IgD-negative memory B cell (primary cell): ENCODE results near the gene MT1M. TPM values are rescaled to one million over a fixed set of nuclear protein-coding genes. Genes with fewer than 3 reads are reported as not detected.

Source experiments
- H3K27ac Mint-ChIP-seq, 3 donors: one replicate each; pipeline ENCODE4 v1.8.0; 2020 to 2022; ENCODE audit warnings: mild to moderate bottlenecking in 3 of 3, mixed read lengths in 3 of 3, moderate library complexity in 1 of 3
- H3K27me3 Mint-ChIP-seq: one replicate; pipeline ENCODE4 v1.8.0; 2021; ENCODE audit warnings: mixed read lengths
- H3K36me3 Mint-ChIP-seq: one replicate; pipeline ENCODE4 v1.8.0; 2020; ENCODE audit warnings: mild to moderate bottlenecking, mixed read lengths
- H3K4me1 Mint-ChIP-seq, 3 donors: one replicate each; pipeline ENCODE4 v1.8.0; 2020 to 2022; ENCODE audit warnings: mixed read lengths in 3 of 3, mild to moderate bottlenecking in 1 of 3
- H3K4me3 Mint-ChIP-seq, 4 donors: one replicate each; pipeline ENCODE4 v1.8.0; 2020 to 2022; ENCODE audit warnings: mild to moderate bottlenecking in 4 of 4, mixed read lengths in 4 of 4, moderate library complexity in 3 of 4
- H3K9me3 Mint-ChIP-seq, 3 donors: one replicate each; pipeline ENCODE4 v1.8.0; 2020 to 2021; ENCODE audit warnings: mixed read lengths in 3 of 3, mild to moderate bottlenecking in 1 of 3
- polyA plus RNA-seq: library from polyadenylated mRNA; unstranded; fragments of 300-500 nt; fragmentation: Illumina TruSeq; gene quantifications from one replicate; pipeline ENCODE4 v1.2.3, GENCODE V29; 2021

The MT1M gene
- polyA plus RNA-seq, 1 donor from 2014 or later, result not detected

DNA sequence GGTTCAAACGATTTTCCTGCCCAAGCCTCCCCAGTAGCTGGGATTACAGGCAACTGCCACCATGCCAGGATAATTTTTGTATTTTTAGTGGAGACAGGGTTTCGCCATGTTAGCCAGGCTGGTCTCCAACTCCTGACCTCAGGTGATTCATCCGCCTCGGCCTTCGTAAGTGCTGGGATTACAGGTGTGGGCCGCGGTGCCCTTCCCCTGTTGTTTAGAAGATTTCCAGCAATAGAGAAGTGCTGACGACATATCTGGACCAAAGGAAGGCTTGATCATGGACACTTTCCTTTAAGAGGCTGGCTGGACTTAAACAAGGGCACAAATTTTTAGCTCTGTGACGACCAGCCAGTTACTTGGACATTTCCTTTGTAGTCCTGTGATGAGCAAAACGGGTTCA lies 1.3 kb upstream of the MT1M start:
- no peak overlapping the region for H3K4me3 Mint-ChIP-seq
- H3K9me3 Mint-ChIP-seq, result no peaks in the 10 kb centered on the region
- H3K36me3 Mint-ChIP-seq, result no peaks in the 10 kb centered on the region
- no peak overlapping the region for H3K27ac Mint-ChIP-seq
- H3K4me1 Mint-ChIP-seq, result peaks cover 9 to 21% (median 11%) of the 10 kb centered on the region in 3 donors
- H3K27me3 Mint-ChIP-seq, result peaks cover 50% of the 10 kb centered on the region

DNA sequence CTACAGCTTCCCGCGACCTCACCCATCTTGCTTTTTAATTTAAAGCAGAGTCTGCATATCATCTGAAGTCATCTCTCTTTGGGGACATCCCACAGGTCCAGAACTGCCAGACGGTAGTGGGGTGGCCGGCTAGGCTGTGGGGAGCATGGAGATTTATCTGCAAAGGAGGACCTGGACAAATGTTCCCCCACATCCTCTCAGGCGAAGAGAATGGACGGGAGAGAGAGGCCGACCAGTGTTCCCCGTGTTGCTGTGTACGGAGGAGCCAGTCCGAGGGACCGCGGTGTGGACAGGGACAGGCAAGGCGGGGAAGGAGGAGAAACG lies 665 bp upstream of the MT1M start:
- peak overlapping the region in 3 of 4 donors; percentile 51 to 60 (median 58) for H3K4me3 Mint-ChIP-seq
- no peak overlapping the region for H3K27ac Mint-ChIP-seq
- no peaks in the 10 kb centered on the region for H3K9me3 Mint-ChIP-seq
- H3K27me3 Mint-ChIP-seq, result peaks cover 53% of the 10 kb centered on the region
- H3K36me3 Mint-ChIP-seq, result no peaks in the 10 kb centered on the region
- H3K4me1 Mint-ChIP-seq, result peaks cover 9 to 21% (median 11%) of the 10 kb centered on the region in 3 donors

DNA sequence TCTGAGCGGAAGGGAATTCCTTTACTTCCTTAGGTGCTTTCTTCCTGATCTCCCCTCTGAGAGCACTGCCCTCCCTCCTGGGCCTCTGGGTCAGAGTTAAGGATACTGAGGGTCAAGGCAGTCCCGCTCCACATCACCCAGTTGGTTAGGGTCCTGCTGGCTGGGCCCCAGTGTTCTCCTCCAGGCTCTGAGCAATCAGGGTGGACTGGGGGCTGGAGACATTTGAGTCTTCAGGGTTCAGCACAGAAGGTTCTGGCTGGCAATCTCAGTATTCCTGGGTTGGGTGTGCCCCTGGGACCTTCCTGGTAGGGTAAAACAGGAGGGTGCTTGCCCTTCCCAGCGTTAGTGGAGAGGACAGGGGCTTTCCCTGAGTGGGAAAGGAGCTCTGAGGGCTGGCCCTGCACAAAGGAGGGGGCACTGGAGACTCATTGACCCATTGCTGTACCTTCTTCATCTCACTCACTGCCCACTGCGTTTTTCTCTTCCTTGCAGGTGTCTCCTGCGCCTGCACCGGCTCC lies 448 bp downstream of the MT1M start:
- H3K27me3 Mint-ChIP-seq, result peaks cover 61% of the 10 kb centered on the region
- H3K36me3 Mint-ChIP-seq, result no peaks in the 10 kb centered on the region
- H3K9me3 Mint-ChIP-seq, result no peaks in the 10 kb centered on the region
- peaks cover 11 to 24% (median 11%) of the 10 kb centered on the region in 3 donors for H3K4me1 Mint-ChIP-seq
- H3K27ac Mint-ChIP-seq, result no peak overlapping the region
- peak overlapping the region in 2 of 4 donors; percentile 45 to 55 for H3K4me3 Mint-ChIP-seq

DNA sequence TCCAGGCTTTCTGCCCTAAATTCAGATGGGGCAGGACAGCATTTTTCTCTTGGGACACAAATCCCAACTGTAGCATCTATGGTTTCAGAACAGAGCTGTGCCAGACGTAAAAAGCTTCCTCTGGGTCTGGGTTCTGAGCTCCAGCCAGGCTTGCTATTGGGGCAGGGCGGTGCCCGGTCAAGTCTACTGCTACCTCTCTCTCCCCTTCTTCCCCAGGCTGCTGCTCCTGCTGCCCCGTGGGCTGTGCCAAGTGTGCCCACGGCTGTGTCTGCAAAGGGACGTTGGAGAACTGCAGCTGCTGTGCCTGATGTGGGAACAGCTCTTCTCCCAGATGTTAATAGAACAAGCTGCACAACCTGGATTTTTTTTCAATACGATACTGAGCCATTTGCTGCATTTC lies 1.1 kb downstream of the MT1M start:
- H3K36me3 Mint-ChIP-seq, result no peaks in the 10 kb centered on the region
- peaks cover 11 to 26% (median 13%) of the 10 kb centered on the region in 3 donors for H3K4me1 Mint-ChIP-seq
- H3K27ac Mint-ChIP-seq, result no peak overlapping the region
- H3K27me3 Mint-ChIP-seq, result peaks cover 65% of the 10 kb centered on the region
- H3K9me3 Mint-ChIP-seq, result no peaks in the 10 kb centered on the region
- H3K4me3 Mint-ChIP-seq, result no peak overlapping the region

DNA sequence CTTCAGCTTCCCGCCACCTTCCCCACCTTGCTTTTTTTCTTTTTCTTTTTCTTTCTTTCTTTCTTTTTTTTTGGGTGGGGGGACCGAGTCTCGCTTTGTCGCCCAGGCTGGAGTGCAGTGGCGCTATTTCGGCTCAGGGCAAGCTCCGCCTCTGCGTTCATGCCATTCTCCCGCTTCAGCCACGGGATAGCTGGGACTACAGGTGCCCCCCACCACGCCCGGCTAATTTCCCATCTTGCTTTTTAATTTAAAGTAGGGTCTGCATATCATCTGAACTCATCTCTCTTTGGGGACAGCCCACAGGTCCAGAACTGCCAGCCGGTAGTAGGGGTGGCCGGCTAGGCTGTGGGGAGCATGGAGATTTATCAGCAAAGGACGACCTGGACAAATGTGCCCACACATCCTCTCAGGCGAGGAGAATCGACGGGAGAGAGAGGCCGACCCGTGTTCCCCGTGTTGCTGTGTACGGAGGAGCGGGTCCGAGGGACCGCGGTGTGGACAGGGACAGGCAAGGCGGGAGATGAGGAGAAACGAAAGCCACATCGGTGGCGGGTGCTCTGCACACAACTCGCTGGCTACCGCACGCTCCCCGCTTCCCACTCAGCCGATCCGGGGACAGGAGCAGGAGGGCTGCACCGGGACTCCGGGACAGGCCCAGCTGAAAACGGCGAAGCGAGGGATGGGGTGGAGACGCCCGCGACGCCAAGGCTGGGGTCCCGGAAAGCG lies 2.4 kb downstream of the MT1M start:
- Mint-ChIP-seq H3K27me3 (peaks cover 77% of the 10 kb centered on the region), H3K36me3 (no peaks in the 10 kb centered on the region), H3K9me3 (no peaks in the 10 kb centered on the region), H3K4me1 (peaks cover 11 to 25% (median 13%) of the 10 kb centered on the region in 3 donors), H3K4me3 (peak overlapping the region in 3 of 4 donors; percentile 26 to 66 (median 65)), H3K27ac (no peak overlapping the region)

DNA sequence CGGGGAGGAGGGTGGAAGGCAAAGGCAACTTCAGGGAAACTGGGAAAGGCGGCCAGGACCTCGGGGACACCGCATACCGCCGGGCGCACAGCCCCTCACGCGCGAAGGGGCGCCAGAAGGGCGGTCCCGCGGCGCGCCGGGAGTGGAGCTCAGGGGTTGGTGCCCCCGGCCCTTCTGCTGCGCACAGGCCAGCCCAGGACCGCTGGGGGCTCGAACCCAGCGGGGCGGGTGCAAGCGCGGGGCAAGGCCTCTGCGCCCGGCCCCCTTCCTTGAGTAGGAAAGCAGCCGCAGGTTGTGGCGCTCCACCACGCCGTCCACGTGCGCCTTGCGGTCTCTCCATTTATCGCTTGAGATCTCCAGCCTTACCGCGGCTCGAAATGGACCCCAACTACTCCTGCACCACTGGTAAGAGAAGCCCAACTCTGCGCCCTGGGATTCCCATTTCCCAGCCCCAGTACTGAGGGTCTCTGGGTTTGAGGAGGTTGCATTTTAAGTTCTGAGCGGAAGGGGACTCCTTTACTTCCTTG lies 3.0 kb downstream of the MT1M start:
- peaks cover 82% of the 10 kb centered on the region for H3K27me3 Mint-ChIP-seq
- H3K9me3 Mint-ChIP-seq, result no peaks in the 10 kb centered on the region
- no peaks in the 10 kb centered on the region for H3K36me3 Mint-ChIP-seq
- peak overlapping the region in 2 of 4 donors; percentile 70 to 71 for H3K4me3 Mint-ChIP-seq
- no peak overlapping the region for H3K27ac Mint-ChIP-seq
- peaks cover 5 to 19% (median 9%) of the 10 kb centered on the region in 3 donors for H3K4me1 Mint-ChIP-seq

DNA sequence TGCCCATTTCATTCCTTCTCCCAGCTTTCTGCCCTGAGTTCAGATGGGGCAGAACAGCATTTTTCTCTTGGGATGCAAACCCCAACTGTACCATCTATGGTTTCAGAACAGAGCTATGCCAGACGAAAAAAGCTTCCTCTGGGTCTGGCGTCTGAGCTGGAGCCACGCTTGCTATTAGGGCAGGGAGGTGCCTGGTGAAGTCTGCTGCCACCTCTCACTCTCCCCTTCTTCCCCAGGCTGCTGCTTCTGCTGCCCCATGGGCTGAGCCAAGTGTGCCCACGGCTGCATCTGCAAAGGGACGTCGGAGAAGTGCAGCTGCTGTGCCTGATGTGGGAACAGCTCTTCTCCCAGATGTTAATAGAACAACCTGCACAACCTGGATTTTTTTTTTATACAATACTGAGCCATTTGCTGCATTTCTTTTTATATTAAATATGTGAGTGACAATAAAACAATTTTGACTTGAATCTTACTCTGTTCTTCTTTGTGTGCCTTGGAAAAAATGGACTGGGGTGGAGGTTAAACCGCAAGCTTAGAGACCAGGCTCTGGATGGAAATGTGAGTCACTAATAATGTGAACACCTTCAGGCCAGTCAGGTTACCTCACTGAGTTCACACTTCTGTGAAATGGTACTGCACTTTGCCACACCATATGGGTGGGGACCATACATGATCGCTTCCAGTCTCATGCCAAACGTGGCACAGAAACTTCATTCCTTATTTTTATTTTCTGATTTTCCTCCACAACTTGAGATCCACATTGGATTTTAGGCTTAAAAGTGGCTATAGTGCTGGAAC lies 4.4 kb downstream of the MT1M start:
- no peaks in the 10 kb centered on the region for H3K9me3 Mint-ChIP-seq
- peaks cover 5 to 16% (median 9%) of the 10 kb centered on the region in 3 donors for H3K4me1 Mint-ChIP-seq

DNA sequence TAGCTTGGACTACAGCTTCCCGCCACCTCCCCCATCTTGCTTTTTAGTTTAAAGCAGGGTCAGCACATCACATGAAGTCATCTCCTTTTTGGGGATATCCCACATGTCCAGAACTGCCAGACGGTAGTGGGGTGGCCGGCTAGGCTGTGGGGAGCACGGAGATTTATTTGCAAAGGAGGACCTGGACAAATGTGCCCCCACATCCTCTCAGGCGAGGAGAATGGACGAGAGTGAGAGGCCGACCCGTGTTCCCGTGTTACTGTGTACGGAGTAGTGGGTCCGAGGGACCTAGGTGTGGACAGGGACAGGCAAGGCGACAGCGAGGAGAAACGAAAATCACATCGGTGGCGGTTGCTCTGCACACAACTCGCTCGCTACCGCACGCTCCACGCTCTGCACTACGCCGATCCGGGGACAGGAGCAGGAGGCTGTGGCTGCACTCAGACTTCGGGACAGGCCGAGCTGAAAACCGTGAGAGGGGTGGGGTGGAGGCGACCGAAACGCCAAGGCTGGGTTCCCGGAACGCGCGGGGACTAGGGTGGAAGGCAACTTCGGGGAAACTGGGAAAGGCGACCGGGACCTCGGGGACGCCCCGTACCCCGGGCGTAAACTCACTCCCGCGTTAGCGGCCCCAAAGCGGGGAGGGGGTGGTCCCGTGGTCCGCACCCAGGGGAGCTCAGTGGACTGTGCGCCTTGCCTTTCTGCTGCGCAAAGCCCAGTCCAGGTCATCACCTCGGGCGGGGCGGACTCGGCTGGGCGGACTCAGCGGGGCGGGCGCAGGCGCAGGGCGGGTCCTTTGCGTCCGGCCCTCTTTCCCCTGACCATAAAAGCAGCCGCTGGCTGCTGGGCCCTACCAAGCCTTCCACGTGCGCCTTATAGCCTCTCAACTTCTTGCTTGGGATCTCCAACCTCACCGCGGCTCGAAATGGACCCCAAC lies 5.6 kb downstream of the MT1M start, which contains the start of gene MT1A:
TSS of gene MT1A (plus strand) at position 853 of the 937 bp plus-strand sequence. CDS start at position 926, 73 bp downstream.
- Mint-ChIP-seq H3K36me3 (no peaks in the 10 kb centered on the region), H3K4me3 (peak within 1 kb of the TSS in 2 of 4 donors; percentile 68 to 83), H3K27ac (no peak within 1 kb of the TSS), H3K27me3 (peaks cover 70% of the 10 kb centered on the region), H3K4me1 (peaks cover 5 to 15% (median 9%) of the 10 kb centered on the region in 3 donors), H3K9me3 (no peaks in the 10 kb centered on the region)

More for the DNA sequence above, 4.4 kb downstream of the MT1M start:
- Mint-ChIP-seq H3K27me3 (peaks cover 82% of the 10 kb centered on the region), H3K27ac (no peak overlapping the region), H3K4me3 (no peak overlapping the region), H3K36me3 (no peaks in the 10 kb centered on the region)

DNA sequence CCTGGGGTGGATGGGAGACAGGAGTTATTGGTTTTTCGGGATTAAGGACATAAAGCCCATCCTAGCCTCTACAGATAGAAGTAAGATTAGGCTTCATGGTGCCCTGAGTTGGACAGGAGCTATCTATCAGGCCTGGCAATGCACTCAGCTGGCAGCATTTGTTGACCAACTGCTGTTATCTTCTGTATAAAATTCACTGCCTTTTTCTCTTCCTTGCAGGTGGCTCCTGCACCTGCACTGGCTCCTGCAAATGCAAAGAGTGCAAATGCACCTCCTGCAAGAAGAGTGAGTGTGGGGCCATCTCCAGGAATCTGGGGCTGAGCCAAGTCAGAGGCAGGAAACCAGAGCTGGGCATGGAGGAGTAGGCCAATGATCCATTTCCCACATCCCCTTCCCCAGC lies 6.6 kb downstream of the MT1M start:
- Mint-ChIP-seq H3K4me1 (peaks cover 11 to 21% (median 15%) of the 10 kb centered on the region in 3 donors), H3K9me3 (no peaks in the 10 kb centered on the region), H3K27ac (no peak overlapping the region), H3K4me3 (peak overlapping the region in 1 of 4 donors; percentile 68), H3K36me3 (no peaks in the 10 kb centered on the region), H3K27me3 (peaks cover 61% of the 10 kb centered on the region)

DNA sequence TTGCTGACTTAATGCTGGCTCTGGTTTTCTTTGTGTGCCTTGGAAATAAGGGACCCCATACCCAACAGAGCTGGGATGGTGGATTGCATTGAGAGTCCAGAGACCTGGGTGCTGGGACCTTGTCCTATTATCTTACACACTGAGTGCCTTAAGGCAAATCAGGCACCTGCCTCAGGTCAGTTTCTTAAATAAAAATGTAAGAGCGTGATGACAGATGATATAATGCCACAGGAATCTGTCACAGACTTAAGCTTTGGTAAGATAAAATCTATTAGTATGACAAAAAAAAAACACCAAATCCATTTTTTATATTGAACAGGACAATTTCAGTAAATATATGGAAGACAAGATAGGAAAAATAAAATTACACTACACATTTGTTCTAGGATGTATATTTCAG lies 7.6 kb downstream of the MT1M start:
- no peaks in the 10 kb centered on the region for H3K36me3 Mint-ChIP-seq
- no peak overlapping the region for H3K4me3 Mint-ChIP-seq
- no peak overlapping the region for H3K27ac Mint-ChIP-seq
- H3K27me3 Mint-ChIP-seq, result peaks cover 54% of the 10 kb centered on the region
- H3K4me1 Mint-ChIP-seq, result peaks cover 7 to 18% (median 13%) of the 10 kb centered on the region in 3 donors
- no peaks in the 10 kb centered on the region for H3K9me3 Mint-ChIP-seq

DNA sequence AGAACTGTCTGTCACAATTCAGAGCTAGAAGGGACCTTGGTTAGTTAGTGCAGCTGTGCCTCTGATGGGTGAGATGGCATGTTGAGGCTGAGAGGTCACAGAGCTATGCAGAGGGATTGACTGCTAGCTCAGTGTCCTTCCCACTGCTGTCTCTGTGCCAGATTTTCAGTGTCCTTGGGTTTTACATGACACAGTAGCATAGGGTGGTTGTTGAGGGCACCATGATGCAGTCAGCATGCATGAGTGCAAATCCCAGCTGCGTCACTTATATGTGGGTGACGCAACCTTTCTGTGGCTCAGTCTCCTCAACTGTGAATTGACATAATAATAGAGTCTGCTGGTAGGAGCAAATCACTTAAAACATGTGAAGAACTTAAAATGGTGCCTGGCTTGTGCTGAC lies 8.7 kb downstream of the MT1M start:
- Mint-ChIP-seq H3K27ac (no peak overlapping the region), H3K36me3 (no peaks in the 10 kb centered on the region), H3K27me3 (peaks cover 54% of the 10 kb centered on the region), H3K9me3 (no peaks in the 10 kb centered on the region), H3K4me3 (no peak overlapping the region), H3K4me1 (peaks cover 7 to 14% (median 13%) of the 10 kb centered on the region in 3 donors)

DNA sequence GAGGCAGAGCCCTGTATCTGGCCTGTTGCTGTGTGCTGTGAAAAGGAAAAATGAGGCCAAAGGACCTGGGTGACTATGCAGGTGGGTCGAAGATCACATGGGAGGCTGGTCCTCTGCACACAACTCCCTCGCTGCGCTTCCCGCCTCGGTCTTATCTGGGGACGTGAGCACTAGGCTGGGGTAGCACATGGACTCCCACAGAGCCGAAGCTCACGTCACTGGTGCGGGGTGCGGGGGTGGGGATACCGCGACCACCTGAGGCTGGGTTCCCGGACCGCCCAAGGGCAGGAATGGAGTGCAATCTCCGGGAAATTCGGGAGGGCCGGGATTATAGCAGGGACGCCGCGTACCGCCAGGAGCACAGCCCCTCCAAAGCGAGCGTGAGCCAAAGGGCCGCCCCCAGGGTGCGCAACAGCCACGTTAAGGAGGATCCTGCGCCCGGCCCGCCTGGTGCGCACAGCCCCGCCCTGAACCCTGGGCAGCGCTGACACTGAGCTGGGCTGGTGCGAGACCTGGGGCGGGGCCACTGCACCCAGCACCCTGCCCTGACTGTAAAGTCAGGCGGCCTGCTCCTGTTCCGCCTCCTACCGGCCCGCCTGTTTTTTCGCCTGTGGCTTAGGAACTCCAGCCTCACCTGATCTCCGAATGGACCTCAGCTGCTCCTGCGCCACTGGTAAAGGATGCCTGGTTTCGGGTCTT lies 10.8 kb downstream of the MT1M start:
- Mint-ChIP-seq H3K36me3 (no peaks in the 10 kb centered on the region), H3K9me3 (no peaks in the 10 kb centered on the region), H3K4me3 (peak overlapping the region; percentile 58 to 86 (median 76)), H3K27me3 (peaks cover 44% of the 10 kb centered on the region), H3K4me1 (peaks cover 7 to 10% (median 8%) of the 10 kb centered on the region in 3 donors), H3K27ac (peak overlapping the region in 1 of 3 donors; percentile 57)

DNA sequence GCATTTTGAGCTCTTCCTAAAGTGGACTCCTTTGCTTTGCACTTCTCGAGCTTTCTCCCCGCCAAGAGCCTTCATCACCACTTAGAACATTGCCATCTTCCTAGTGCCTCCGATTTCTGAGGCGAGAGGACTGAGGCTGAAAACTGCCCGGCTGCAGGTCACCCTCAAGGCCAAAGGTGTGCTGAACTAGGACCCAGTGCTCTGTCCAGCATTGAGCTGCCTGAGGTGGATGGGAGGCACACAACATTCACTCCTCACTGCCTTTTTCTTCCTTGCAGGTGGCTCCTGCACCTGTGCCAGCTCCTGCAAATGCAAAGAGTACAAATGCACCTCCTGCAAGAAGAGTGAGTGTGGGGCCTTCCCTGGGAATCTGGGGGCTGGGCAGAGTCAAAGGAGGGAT lies 11.4 kb downstream of the MT1M start:
- Mint-ChIP-seq H3K9me3 (no peaks in the 10 kb centered on the region), H3K36me3 (no peaks in the 10 kb centered on the region), H3K4me1 (peaks cover 7 to 10% (median 8%) of the 10 kb centered on the region in 3 donors), H3K27me3 (peaks cover 41% of the 10 kb centered on the region), H3K4me3 (peak overlapping the region; percentile 57 to 86 (median 76)), H3K27ac (peak overlapping the region in 2 of 3 donors; percentile 23 to 57)

DNA sequence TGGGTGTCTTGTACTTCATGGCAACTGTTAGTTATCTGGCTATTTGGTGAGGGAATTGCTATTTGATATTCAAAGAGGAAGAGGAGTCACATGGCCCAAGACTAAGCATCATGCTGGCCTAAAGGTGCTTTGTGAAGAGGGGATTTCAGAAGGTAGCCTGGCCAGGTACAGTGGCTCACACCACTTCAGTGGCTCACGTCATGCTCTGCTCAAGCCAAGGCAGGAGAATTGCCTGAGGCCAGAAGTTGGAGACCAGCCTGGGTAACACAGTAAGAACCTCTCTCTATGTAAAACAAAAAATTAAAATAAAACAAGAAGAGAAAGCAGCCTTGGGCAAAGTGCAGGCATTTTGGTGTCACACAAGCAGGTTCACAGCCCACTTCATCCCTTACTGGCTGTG lies 12.9 kb downstream of the MT1M start:
- no peaks in the 10 kb centered on the region for H3K9me3 Mint-ChIP-seq
- peaks cover 29% of the 10 kb centered on the region for H3K27me3 Mint-ChIP-seq
- H3K27ac Mint-ChIP-seq, result no peak overlapping the region
- H3K4me3 Mint-ChIP-seq, result peak overlapping the region in 1 of 4 donors; percentile 45
- H3K36me3 Mint-ChIP-seq, result no peaks in the 10 kb centered on the region
- peaks cover 7 to 10% (median 8%) of the 10 kb centered on the region in 3 donors for H3K4me1 Mint-ChIP-seq
